GM18867 (cell line): ENCODE measurements around the gene AGO4.
"Not testable (repeated sequence)": the region's sequence is repeated elsewhere in the genome, so short reads cannot be mapped to it uniquely, and the experiment has no call there.

Experiments used
- ATAC-seq: cut with Tn5 transposase; IDR thresholded peaks from one replicate; pipeline ENCODE4 v1.9.1; 2021; ENCODE audit warnings: mild to moderate bottlenecking, moderate library complexity; ENCODE audit not compliant: unreplicated experiment

Gene AGO4

DNA sequence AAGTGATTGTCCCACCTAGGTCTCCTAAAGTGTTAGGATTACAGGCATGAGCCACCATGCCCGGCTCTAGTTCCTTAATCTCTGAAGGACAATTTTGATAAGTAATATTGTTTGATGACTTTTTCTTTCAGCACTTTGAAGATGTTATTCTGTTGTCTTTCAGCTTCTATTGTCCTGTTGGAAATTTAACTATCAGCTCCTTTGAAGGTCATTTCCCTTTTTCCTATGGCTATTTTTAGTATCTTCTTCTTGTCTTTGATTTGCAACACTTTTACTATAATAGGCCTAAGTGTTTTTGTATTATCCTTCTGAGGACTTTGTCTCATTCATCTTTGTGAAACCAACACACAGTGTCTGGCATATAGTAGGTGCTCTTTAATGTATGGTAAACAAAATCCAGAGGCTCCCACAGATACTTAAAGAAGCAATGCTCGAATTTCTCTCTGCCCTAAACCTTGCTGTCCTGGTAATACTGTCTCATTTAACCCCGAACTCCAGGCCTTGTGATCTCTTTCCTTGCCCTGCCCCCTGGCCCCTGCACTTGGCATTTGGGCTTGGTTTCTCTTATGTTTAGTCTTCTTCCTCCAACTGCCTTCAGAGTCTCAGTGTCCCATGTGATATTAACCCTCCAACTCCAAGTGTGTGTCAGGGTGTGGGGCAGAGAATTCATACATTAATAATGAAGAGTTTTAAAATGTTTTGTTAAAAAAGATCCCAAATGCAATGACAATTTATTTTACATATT, 56.2 kb downstream of the AGO4 start:
- ATAC-seq, result no peak

DNA sequence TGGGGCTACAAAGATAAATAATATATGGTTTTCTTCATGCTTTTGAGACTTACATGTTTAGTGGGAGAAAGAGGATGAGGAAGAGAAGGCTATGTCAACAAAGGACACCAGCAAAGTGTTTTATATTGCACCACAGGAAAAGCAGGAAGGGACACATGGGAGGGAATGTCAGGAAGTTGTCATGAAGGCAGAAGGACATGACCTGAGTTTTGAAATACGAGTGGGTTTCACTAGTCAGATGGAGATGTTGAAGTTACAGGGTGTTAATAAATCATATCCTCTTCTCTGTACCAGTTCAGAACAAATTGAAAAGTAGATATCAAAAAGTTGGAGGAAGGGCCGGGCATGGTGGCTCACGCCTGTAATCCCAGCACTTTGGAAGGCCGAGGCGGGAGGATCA, 57.0 kb downstream of the AGO4 start:
- ATAC-seq, result no peak

DNA sequence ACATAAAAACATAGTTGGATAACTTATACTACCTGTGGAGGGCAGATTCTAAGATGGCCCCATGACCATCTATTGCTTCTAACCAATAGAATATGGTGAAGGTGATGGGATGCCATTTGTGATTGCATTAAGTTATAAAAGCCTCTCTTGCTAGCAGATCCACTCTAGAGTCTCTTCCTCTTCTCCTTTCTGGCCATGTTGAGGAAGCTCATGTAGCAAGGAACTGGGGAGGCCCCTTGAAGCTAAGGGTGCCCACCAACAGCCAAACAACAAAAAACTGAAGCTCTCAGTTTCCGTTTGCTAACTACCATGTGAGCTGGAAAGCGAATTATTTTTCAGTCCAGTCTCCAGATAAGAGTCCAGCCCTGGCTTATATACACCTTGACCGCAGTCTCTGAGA, 59.2 kb downstream of the AGO4 start:
- ATAC-seq, result no peak

DNA sequence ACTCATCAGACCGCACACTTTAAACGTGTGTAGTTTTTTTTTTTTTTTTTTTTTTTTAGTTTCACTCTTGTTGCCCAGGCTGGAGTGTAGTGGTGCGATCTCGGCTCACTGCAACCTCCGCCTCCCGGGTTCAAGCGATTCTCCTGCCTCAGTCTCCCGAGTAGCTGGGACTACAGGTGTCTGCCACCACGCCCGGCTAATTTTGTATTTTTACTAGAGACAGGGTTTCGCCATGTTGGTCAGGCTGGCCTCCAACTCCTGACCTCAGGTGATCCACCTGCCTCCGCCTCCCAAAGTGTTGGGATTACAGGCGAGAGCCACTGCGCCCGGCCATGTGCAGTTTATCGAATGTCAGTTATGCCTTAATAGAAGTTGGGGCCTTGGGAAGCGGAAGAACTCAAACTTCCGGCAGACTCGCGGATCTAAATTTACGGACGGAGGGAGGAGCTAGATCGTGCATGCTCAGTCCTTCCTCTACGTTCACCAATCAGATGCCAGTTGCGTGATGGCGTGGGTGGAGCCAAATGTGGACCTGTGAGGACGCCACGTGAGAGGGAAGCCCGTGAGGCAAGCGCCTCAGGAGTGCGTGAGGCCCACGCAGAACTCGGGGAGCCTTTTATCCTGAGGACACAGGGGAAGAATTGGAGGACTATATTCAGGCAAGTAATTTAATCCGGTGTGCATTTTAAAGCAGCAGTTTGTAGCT, 61.6 kb downstream of the AGO4 start:
- ATAC-seq, result not testable (repeated sequence)

DNA sequence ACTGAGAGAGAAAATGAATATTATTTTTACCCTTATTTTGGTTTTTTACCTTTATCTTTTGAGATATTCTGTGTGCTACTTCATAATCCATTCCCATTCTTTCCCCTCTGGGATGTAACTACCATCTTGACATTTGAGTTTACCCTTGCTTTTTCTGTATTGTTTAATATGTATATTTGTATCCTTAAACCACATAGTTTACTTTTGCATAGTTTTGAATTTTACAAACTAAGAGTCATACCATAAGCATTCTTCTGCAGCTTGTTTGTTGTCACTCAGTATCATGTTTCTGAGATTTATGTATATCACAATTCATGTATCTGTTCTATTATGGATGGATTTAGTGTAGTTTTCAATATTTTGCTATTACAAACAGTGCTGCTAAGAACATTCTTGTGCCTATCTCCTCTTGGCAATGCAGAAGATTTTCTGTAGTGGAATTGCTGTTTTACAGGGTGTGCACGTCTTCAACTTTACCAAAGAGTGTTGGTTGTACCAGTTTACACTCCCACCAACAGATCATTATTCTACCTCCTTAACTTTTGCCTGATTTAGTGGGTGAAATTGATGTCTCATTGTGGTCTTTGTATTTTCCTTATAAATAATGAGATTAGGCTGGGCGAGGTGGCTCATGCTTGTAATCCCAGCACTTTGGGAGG, 63.0 kb downstream of the AGO4 start:
- ATAC-seq, result no peak

DNA sequence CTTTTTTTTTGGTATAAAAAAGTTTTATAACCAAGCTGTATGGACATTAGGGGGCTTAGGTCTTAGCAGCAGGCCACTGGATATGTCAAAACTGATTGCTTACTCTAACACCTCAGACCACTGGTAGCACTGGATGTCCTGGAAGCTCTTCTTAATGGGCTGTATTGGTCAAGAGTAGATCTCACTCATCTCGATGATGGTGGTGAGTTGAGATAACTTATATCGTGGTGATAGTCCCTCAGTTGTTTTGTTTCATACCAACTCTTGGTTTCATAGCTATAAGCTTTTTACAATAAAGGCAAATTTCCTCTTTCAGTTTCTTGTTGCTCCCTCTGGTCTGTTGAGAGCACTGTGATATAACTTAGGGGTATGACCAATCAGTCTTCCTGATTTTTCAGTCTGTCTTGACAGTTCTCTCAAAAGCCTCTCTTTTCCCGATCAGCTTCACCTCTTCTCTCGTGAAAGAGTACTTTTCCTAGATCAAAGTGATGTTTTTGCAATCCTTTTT, 65.5 kb downstream of the AGO4 start:
- no peak for ATAC-seq

DNA sequence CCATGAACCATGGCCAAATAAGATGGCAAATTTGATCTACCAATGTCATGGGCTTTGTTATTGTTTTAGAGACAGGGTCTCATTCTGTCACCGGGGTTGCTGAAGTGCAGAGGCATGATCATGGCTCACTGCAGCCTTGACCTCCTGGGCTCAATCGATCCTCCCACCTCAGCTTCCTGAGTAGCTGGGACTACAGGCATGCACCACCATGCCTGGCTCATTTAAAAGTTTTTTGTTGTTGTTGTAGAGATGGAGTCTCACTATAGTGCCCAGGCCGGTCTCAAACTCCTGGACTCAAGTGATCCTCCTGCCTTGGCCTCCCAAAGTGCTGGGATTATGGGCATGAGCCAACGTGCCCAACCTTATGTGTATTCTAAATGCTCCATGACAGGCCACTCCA, 66.3 kb downstream of the AGO4 start:
- ATAC-seq, result not testable (repeated sequence)

DNA sequence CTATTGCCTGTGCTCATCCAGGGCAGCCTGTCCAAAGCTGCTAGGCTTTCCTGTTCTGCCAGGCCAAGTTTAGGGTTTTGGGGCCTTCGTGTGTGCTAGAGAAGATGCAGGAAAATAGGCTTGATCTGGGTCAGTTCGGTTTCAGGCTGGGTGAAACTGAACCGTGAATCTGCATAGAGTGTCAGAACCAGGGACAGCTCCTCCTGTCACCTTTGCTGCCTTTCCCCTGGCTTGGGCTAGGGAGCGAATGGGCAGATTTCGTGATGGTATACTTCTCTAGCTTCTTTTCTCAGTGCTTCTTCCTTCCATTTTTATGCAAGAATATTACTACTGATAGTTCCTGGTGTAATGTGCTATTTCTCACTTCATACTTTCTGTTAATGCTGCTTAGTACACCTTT, 69.2 kb downstream of the AGO4 start:
- ATAC-seq, result no peak

DNA sequence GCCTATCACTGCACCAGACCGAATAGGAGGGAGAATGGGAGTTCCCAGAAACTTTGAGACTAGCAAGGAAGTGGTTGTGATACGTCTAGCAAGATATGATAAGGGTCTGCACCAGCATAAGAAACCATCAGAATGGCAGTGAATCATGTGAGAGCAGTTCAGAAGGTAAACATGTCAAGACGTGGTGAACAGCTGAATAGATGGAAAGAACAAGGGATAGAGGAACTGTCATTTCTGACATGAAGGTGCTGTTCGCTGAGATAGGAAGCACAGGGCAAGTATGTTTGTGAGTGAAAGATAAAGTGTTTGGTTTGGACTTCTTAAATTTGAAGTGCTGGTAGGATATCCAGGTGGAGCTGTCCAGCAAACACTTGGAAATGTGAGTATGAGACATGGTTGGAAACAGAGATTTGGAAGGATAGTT, 74.0 kb downstream of the AGO4 start:
- ATAC-seq, result no peak

DNA sequence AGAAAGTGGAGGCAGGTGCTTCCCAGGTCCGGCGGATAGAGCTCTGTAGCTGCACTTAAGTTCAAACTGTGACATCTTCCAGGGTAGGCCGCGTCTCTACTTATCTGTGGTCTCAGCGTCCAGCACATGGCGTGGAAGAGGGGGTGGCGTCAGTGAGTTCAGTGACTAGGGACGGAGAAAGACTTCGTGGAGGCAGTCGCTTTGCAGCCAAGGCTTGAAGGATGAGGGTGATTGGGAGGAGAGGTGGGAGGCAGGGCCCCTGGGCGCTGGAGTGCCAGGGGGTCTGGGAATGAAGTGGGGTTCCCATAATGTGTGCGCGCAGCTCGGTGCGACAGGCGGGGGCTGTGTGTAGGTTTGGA, 74.7 kb downstream of the AGO4 start:
- no peak for ATAC-seq

DNA sequence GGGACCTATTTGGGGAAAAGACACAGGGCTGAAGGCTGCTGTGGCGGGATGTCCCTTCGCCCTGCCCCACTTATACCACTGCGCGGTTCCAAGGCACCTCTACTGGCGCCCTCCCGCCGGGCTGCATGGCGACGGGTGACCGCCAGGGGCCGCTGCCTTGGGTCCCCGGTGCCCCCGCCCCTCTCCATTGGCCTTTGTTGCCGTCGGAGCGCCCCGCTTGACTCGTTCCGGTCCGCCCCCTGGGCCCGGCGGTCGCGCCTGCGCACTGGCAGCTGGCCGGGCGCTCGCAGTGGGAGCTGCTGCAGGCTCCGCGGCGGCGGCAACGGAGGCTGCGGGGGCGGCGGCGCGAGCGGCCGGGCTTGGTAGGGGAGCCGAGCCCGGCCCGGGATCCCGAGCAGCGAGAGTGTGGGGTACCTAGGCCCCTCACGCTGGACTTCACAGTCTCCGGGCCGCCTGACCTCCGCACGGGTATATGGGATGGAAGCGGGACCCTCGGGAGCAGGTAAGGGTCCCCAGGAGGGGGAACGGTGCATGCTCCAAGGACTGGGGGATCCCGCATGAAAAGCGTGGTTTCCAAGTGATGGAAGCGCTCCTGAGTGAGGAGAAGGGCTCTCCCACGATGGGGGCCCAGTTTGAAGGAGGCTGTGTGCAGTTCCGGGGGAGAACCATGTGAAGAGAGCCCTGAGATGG, 75.3 kb downstream of the AGO4 start, which contains the start of gene AGO1:
TSS of gene AGO1 (plus strand) at position 265 of the 690 bp plus-strand sequence. CDS start at position 478, 213 bp downstream.
- ATAC-seq, result peak; percentile 82

DNA sequence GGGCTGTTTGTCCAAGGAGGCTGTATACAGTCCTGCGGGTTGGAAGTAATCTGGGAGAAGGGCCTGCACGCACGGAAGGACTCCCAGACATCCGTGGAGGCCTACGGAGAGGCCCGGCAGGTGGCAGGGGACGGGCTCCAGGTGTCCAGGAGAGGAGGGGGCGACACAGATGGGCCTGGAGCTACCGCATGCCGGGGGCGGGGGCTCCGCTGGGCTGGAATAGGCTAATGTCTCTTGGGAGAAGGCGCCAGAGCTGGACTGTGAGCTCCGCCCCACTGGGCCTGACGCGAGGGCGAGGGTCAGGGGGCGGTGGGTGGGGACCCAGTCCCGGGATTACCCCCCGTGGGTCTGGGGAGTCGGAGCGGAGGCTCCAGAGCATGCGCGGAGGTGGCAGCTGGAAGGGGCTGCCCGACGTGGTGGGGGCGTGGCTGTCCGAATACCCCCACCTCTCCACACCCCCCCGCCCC, 75.9 kb downstream of the AGO4 start:
- ATAC-seq, result peak; percentile 2

DNA sequence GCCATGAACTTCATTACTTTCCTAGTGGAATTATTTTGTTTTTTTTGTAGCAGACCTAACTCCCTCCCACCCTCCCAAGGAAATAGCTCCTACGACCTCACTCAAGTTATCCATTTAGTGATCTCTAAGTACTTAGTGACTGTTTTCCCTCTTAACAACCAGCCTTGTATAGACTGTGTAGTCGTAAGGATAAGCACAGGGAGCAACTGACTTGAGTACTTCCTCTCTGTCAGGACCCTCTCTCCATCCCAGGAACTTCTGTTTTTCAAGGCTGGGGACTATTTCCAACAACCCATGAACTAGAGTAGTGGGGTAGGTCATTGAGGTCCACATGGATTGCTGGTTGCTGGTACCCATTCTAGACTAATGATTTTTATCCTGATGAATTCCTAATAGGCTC, 77.1 kb downstream of the AGO4 start:
- ATAC-seq, result no peak

DNA sequence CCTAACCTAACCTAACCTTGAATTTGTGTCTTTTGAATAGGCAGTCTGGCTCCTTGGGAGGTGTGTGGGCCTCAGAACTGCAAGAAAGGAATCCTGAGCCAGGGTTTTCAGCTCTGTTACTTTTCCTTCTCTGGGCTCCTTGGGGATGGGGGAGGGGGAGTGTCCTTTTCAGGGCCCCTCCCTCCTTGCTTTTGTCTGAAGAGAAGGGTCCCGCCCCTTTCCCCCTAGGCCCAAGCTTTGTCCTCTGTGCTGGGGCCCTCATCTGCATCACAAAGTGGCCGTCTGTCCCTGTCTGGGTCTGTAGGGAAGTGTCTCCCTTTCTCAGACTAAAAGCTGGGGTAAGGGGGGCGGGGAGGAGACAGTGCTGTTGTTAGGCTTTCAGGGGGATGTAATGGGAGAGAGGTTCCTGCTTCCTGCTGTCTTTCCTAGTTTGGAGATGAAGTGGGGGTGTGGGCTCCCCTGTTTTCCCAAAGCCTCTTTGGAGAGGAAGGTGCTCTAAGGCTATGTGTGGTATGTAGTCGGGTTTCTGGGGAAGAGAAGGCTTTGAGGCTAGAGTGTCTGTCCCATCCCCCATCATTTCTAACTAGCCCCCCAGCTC, 78.2 kb downstream of the AGO4 start:
- ATAC-seq, result no peak

DNA sequence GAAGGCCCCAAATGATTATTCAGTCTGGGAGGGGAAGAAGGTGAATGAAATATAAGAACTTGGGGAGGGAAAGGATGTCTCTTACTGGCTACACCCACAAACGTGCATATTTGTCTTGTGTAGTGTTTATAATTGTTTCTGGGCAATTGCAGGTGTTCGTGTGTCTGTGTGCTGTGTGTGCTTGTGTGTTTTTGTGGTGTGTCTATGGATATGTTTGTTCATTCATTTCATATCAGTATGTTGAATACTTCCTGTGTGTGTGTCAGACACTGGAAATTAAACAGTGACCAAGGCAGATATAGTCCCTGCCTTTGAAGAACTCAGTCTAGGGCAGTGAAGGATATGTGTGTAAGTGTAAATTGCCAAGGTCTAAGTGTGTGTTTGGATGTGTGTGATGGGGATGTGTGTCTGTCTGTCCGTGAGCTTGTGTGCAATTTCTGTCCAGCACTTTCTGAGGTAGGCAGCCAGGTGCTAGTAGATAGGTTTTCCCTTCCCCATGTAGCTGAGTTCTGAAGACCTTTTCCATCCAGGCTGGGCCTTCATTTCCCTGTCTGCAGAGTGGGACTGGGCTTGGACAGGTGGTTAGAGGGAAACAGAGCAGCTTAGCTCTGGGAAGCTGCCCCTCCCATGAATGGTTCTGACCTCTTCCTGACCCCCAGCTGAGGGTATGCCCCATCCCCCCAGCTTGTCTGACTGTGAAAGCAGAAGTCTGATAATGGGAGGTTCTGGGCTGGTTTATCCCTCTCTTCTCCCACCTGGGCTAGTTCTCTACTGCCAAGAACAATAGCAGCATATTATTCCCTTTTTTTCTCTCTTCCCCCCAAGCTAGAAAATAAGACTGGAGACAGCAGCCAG, 79.0 kb downstream of the AGO4 start:
- ATAC-seq, result no peak

DNA sequence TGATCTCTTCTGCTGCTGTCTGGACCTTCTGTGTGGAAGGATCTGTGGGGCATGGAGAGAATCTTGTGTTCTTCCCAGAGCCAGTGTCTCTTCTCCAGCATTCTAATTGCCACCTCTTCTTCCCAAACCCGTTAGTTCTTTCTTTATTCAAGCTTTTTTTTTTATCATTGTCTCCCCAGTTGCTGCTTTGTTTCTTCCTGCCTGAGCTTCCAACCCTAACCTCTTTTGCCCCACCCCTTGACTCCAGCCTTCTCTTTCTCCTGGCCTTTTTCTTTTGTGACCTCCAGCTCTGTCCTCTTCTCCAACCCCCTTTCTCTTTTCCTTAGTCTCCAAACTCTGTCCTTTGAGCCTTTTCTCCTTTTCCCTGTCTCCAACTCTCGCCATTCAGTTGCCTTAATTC, 79.7 kb downstream of the AGO4 start:
- no peak for ATAC-seq

DNA sequence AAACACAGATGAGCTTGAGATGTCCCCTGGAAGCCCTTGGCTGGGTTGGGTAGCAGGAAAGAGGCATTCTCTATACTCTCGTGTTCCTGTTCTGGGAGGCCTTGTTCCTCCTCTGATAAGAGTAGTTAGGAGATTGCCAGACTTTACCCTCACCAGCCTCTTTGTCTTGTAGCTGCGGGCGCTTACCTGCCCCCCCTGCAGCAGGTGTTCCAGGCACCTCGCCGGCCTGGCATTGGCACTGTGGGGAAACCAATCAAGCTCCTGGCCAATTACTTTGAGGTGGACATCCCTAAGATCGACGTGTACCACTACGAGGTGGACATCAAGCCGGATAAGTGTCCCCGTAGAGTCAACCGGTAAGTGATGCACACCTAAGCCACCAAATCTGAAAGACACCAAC, 80.4 kb downstream of the AGO4 start:
- no peak for ATAC-seq

DNA sequence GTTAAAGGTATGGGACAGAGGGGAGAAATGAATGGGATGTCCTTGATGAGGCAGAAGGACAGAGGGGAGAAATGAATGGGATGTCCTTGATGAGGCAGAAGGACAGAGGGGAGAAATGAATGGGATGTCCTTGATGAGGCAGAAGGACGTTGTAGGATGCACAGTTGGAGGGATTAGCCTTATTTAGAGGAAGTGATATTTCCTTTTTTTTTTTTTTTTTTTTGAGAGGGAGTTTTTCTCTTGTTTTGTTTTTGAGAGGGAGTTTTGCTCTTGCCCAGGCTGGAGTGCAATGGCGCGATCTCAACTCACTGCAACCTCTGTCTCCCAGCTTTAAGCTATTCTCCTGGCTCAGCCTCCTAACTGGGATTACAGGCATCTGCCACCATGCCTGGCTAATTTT, 81.2 kb downstream of the AGO4 start:
- not testable (repeated sequence) for ATAC-seq

DNA sequence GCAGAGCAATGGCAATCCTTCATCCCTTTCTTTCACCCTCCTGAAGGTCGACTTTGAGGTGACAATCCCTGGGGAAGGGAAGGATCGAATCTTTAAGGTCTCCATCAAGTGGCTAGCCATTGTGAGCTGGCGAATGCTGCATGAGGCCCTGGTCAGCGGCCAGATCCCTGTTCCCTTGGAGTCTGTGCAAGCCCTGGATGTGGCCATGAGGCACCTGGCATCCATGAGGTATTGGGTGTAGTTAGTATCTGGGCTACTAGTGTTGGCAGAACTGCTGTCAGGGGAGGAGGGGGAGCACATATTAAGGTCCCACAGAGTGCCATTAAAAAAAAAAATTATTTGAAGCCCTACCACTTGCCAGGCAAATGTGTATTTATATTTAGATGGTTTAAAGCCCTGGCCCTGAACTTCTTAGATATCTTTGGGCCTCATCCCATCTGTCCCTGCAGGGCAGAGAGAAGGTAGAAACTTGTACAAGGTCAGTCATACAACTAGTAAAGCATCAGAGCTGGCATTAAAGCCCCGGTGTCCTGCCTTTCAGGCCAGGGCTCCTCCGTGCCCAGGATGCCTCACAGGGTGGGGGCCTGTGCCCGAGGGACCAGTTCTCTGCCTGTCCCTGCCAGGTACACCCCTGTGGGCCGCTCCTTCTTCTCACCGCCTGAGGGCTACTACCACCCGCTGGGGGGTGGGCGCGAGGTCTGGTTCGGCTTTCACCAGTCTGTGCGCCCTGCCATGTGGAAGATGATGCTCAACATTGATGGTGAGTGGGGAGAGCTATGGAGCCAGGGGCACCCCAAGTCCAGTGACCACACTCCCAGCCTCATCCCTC, 85.4 kb downstream of the AGO4 start:
- no peak for ATAC-seq
